ENCODE data around the gene CNTN1. TPM values are rescaled to one million over a fixed set of nuclear protein-coding genes. Genes with fewer than 3 reads are reported as not detected.

The CNTN1 gene
- total and polyA plus RNA-seq, 7 donors: 0.10 to 1.4 (median 0.23) TPM

DNA sequence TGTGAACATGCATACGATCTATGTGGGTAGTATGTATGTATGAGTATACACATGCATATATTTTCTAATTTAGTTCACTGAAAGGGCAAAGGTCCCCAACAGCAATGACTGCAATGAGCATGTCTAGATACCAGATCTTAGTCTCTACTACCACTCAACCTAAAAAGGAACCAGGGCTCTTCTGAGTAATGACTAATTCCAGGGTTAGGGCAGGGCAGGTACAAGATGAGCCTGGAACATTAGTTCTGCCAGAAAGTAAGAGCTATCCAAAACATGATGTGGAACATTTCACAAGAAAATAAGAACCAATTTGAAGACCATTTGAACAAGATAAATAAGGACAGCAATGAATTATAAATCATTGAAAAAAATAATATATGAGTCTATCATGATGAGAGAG is 404.6 kb downstream of the CNTN1 start:
- no peak overlapping the region for H3K27ac ChIP-seq
- H3K4me1 ChIP-seq: no peaks in the 10 kb centered on the region
- H3K36me3 ChIP-seq (ENCODE audit: insufficient read depth in 1 of 2, low read depth in 1 of 2): no peaks in the 10 kb centered on the region
- 85 to 93% (median 85%) methylated on average over 1 of the region's 1 CpG for WGBS, 3 donors
- TF ChIP-seq, protein P1, sequence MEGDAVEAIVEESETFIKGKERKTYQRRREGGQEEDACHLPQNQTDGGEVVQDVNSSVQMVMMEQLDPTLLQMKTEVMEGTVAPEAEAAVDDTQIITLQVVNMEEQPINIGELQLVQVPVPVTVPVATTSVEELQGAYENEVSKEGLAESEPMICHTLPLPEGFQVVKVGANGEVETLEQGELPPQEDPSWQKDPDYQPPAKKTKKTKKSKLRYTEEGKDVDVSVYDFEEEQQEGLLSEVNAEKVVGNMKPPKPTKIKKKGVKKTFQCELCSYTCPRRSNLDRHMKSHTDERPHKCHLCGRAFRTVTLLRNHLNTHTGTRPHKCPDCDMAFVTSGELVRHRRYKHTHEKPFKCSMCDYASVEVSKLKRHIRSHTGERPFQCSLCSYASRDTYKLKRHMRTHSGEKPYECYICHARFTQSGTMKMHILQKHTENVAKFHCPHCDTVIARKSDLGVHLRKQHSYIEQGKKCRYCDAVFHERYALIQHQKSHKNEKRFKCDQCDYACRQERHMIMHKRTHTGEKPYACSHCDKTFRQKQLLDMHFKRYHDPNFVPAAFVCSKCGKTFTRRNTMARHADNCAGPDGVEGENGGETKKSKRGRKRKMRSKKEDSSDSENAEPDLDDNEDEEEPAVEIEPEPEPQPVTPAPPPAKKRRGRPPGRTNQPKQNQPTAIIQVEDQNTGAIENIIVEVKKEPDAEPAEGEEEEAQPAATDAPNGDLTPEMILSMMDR (IDR thresholded peaks at IDR 0.05): no peak
- H3K9me3 ChIP-seq: no peaks in the 10 kb centered on the region
- H3K27me3 ChIP-seq (ENCODE audit: insufficient read depth in 3 of 3, low read length in 2 of 3): no peaks in the 10 kb centered on the region
- DNase-seq (no peak), ATAC-seq (no peak)
- intact Hi-C loops (cut with DNase I): no loop called here
- no peak overlapping the region for H3K4me3 ChIP-seq

DNA sequence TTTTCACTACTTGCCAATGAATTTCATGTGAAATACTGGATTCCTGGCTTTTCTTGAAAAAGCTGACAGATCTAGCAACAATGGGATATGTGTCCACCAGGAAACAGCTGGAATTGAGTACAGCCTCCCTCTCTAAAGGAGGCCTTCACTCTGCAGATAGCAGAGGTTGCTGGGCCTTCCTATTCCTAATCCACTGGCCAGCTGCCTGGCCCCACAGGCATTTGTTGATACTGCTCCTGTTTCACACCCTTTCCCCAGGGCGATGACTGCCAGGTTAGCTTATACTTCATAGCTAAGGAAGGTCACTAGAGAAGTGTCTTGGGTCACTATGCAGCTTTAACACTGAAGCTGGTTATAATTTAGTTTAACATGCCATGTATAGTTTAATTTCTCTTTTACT is 408.3 kb downstream of the CNTN1 start:
- no peak for DNase-seq

DNA sequence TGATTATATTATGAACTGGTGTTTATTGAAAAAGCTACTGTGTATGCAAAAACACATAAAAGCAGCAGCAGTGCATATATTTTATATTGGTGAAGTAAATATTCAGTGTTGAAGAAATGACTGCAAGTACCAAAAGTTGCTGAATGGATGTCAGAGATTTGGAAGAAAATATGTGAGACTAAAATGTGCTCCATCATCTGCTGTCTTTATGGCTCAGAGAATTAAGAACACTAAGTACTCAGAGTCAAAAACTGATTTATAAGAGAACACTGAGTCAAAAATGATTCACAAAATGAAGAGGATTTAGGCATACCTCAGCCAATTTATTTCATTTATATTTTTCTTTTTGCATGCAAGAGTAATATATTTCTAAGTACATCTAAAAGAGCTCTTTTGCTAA is 409.6 kb downstream of the CNTN1 start:
- no peak overlapping the region for H3K4me3 ChIP-seq
- intact Hi-C loops (cut with DNase I): no loop called here
- DNase-seq (no peak), ATAC-seq (no peak)
- no peak overlapping the region for H3K27ac ChIP-seq
- H3K4me1 ChIP-seq: no peaks in the 10 kb centered on the region
- H3K9me3 ChIP-seq: no peaks in the 10 kb centered on the region
- TF ChIP-seq, protein P1 (IDR thresholded peaks at IDR 0.05): no peak
- no peaks in the 10 kb centered on the region for H3K36me3 ChIP-seq (ENCODE audit: insufficient read depth in 1 of 2, low read depth in 1 of 2)
- no peaks in the 10 kb centered on the region for H3K27me3 ChIP-seq (ENCODE audit: insufficient read depth in 3 of 3, low read length in 2 of 3)

More for the DNA sequence above, 408.3 kb downstream of the CNTN1 start:
- intact Hi-C loops (cut with DNase I): no loop called here
- TF ChIP-seq, protein P1 (IDR thresholded peaks at IDR 0.05): no peak
- no peak for ATAC-seq
- Histone ChIP-seq H3K27me3 (ENCODE audit: insufficient read depth in 3 of 3, low read length in 2 of 3) (no peaks in the 10 kb centered on the region), H3K9me3 (no peaks in the 10 kb centered on the region), H3K4me1 (no peaks in the 10 kb centered on the region), H3K27ac (no peak overlapping the region), H3K36me3 (ENCODE audit: insufficient read depth in 1 of 2, low read depth in 1 of 2) (no peaks in the 10 kb centered on the region), H3K4me3 (no peak overlapping the region)
- 40 to 60% (median 55%) methylated on average over 1 of the region's 1 CpG for WGBS, 3 donors

DNA sequence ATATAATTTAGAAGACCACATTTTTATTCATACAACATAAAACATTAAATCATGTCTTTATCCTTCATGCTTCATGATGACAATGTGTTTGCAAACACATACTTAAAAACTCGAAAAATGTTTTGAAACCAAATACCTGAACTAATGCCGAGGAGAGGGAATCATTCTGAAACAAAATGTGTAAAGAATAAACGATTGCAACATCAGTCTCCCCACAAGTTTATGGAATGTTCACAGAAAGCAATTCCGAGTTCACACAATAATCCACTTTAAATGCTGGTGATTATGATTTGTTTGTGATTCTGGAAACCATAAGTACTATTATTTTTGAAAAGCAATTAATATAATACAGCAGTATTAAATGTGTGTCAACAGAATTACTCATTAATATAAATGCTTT is 411.4 kb downstream of the CNTN1 start:
- no peaks in the 10 kb centered on the region for H3K27me3 ChIP-seq (ENCODE audit: insufficient read depth in 3 of 3, low read length in 2 of 3)
- no peaks in the 10 kb centered on the region for H3K36me3 ChIP-seq (ENCODE audit: insufficient read depth in 1 of 2, low read depth in 1 of 2)
- WGBS, 3 donors: 25 to 38% (median 36%) methylated on average over 4 of the region's 4 CpGs
- ATAC-seq (no peak), DNase-seq (no peak)
- H3K4me3 ChIP-seq: no peak overlapping the region
- TF ChIP-seq, protein P1 (IDR thresholded peaks at IDR 0.05): no peak
- no peaks in the 10 kb centered on the region for H3K9me3 ChIP-seq
- no peaks in the 10 kb centered on the region for H3K4me1 ChIP-seq
- intact Hi-C loops (cut with DNase I): no loop called here
- H3K27ac ChIP-seq: no peak overlapping the region

DNA sequence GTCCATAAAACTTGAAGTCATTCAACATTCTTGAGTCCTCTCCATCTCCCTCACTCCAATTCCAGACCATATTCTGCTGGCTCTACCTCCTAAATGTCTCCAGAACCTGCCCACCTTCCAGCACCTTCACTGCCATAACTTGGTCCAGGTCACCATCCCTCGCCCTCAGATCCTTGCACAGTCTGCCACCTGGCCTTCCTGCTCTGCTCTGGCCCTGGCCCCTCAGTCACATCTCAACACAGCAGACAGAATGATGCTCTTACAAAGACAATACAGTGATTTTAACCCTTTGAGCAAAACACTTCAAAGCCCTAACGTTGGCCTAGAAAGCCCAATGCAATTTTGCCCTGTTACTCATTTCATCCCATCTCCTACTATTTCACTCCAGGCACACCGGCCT is 414.1 kb downstream of the CNTN1 start:
- intact Hi-C loops (cut with DNase I): no loop called here
- 81 to 85% (median 82%) methylated on average over 3 of the region's 3 CpGs for WGBS, 3 donors
- Histone ChIP-seq H3K36me3 (ENCODE audit: insufficient read depth in 1 of 2, low read depth in 1 of 2) (no peaks in the 10 kb centered on the region), H3K4me1 (no peaks in the 10 kb centered on the region), H3K9me3 (no peaks in the 10 kb centered on the region), H3K27me3 (ENCODE audit: insufficient read depth in 3 of 3, low read length in 2 of 3) (no peaks in the 10 kb centered on the region), H3K4me3 (no peak overlapping the region), H3K27ac (no peak overlapping the region)
- TF ChIP-seq, protein P1 (IDR thresholded peaks at IDR 0.05): no peak
- DNase-seq (no peak), ATAC-seq (no peak)
